Nephron progenitor cell (in vitro differentiated cells): ENCODE measurements around the gene TAP2.
"Not testable (repeated sequence)": the region's sequence is repeated elsewhere in the genome, so short reads cannot be mapped to it uniquely, and the experiment has no call there.

Source experiments
- DNase-seq: peaks from one replicate; pipeline ENCODE4 v3.0.0; 2021
- H3K27ac Mint-ChIP-seq: 2 replicates; pipeline ENCODE4 v1.8.0; 2021; ENCODE audit warnings: mild to moderate bottlenecking, moderate library complexity, mixed read lengths
- H3K27me3 Mint-ChIP-seq: 2 replicates; pipeline ENCODE4 v1.8.0; 2021; ENCODE audit warnings: mild to moderate bottlenecking, low read depth, mixed read lengths; ENCODE audit not compliant: poor library complexity
- H3K36me3 Mint-ChIP-seq: 2 replicates; pipeline ENCODE4 v1.8.0; 2021; ENCODE audit warnings: low read depth, mixed read lengths
- H3K4me1 Mint-ChIP-seq: 2 replicates; pipeline ENCODE4 v1.8.0; 2021; ENCODE audit warnings: mixed read lengths
- H3K4me3 Mint-ChIP-seq: 2 replicates; pipeline ENCODE4 v1.8.0; 2021; ENCODE audit warnings: mild to moderate bottlenecking, moderate library complexity, mixed read lengths
- H3K9me3 Mint-ChIP-seq: 2 replicates; pipeline ENCODE4 v1.8.0; 2021; ENCODE audit warnings: mild to moderate bottlenecking, moderate library complexity, mixed read lengths
- TF ChIP-seq, protein P1 (sequence below): fragments of 200-600 bp; sonication (generic); IDR thresholded peaks from 2 replicates; pipeline ENCODE4 v1.5.0; 2021; ENCODE audit warnings: antibody characterized with exemption

The TAP2 gene

GRCh38 chr6:32882879-32883250, 44.3 kb upstream of the TAP2 start:
- TF ChIP-seq, protein P1, sequence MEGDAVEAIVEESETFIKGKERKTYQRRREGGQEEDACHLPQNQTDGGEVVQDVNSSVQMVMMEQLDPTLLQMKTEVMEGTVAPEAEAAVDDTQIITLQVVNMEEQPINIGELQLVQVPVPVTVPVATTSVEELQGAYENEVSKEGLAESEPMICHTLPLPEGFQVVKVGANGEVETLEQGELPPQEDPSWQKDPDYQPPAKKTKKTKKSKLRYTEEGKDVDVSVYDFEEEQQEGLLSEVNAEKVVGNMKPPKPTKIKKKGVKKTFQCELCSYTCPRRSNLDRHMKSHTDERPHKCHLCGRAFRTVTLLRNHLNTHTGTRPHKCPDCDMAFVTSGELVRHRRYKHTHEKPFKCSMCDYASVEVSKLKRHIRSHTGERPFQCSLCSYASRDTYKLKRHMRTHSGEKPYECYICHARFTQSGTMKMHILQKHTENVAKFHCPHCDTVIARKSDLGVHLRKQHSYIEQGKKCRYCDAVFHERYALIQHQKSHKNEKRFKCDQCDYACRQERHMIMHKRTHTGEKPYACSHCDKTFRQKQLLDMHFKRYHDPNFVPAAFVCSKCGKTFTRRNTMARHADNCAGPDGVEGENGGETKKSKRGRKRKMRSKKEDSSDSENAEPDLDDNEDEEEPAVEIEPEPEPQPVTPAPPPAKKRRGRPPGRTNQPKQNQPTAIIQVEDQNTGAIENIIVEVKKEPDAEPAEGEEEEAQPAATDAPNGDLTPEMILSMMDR: no peak
- H3K9me3 Mint-ChIP-seq: peaks cover 7% of the 10 kb centered on the region
- no peaks in the 10 kb centered on the region for H3K36me3 Mint-ChIP-seq
- DNase-seq: no peak
- H3K27ac Mint-ChIP-seq: no peak overlapping the region
- H3K4me3 Mint-ChIP-seq: no peak overlapping the region
- peaks cover 29% of the 10 kb centered on the region for H3K27me3 Mint-ChIP-seq
- H3K4me1 Mint-ChIP-seq: peaks cover 14% of the 10 kb centered on the region

DNA sequence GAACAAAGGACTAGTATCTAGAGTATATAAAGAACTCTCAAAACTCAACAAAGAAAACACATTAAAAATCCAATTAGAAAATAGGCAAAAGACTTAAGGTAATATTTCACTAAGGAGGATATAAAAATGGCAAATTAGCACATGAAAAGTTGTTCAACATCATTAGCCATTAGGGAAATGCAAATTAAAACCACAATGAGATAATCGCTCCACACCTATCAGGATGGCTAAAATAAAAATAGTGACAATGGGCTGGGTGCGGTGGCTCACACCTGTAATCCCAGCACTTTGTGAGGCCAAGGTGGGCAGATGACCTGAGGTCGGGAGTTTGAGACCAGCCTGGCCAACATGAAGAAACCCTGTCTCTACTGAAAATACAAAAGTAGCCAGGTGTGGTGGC, 42.4 kb upstream of the TAP2 start:
- Mint-ChIP-seq H3K27me3 (peaks cover 28% of the 10 kb centered on the region), H3K4me1 (peaks cover 14% of the 10 kb centered on the region)
- DNase-seq, H3K36me3 Mint-ChIP-seq, H3K4me3 Mint-ChIP-seq, H3K27ac Mint-ChIP-seq, H3K9me3 Mint-ChIP-seq: not testable (repeated sequence)

DNA sequence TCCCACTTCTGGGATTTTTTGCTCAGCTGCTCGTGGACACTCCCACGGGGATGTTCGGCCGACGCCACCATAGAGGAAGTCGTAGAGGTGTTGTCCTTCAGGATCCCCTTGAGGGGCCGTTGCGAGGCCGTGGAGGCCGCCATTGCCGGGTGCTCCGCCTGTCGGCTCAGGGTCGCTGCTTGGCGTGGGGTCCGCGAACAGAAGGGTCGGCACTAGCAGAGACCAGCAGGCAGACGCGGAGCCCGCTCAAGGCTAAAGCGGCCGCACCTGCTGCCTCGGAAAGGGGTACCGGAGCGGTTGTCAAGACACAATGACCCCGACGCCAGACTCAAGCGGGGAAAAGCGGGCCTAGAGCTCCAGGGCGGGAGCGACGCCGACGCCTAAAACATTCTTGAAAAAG, 41.2 kb upstream of the TAP2 start:
- H3K4me3 Mint-ChIP-seq: no peak overlapping the region
- TF ChIP-seq, protein P1: no peak
- no peaks in the 10 kb centered on the region for H3K36me3 Mint-ChIP-seq
- no peak for DNase-seq
- no peak overlapping the region for H3K27ac Mint-ChIP-seq
- peaks cover 31% of the 10 kb centered on the region for H3K27me3 Mint-ChIP-seq
- peaks cover 14% of the 10 kb centered on the region for H3K4me1 Mint-ChIP-seq
- H3K9me3 Mint-ChIP-seq: peaks cover 9% of the 10 kb centered on the region

DNA sequence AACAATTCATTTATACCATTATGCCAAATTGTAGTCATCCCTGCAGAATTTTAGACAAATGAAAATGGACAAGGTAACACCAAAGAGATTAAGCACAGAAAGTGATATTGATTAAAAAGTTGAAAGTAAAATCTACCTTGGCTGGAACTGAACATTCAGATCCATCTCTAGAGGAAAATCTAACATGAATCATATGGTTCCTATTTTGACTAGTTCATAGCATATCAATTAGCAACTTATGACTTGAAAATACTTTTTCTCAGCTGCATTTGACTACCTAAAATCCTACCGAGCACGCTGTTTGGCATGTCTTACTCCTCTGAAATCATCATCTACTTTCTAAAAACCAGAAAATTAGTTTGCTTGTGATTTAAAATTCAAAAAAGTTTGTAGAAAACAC, 38.1 kb upstream of the TAP2 start:
- Mint-ChIP-seq H3K4me1 (no peaks in the 10 kb centered on the region), H3K36me3 (no peaks in the 10 kb centered on the region), H3K9me3 (peaks cover 18% of the 10 kb centered on the region), H3K4me3 (no peak overlapping the region), H3K27me3 (peaks cover 58% of the 10 kb centered on the region), H3K27ac (no peak overlapping the region)
- TF ChIP-seq, protein P1: no peak
- no peak for DNase-seq

- not testable (repeated sequence) for H3K36me3 Mint-ChIP-seq, H3K27ac Mint-ChIP-seq, DNase-seq, H3K4me1 Mint-ChIP-seq, H3K4me3 Mint-ChIP-seq
- H3K27me3 Mint-ChIP-seq: peaks cover 75% of the 10 kb centered on the region
- peaks cover 13% of the 10 kb centered on the region for H3K9me3 Mint-ChIP-seq
Observed at GRCh38 chr6:32873947-32874346, 35.4 kb upstream of the TAP2 start.

GRCh38 chr6:32868257-32868788, 29.8 kb upstream of the TAP2 start:
- Mint-ChIP-seq H3K36me3 (no peaks in the 10 kb centered on the region), H3K4me1 (no peaks in the 10 kb centered on the region), H3K27ac (no peak overlapping the region), H3K27me3 (peaks cover 89% of the 10 kb centered on the region), H3K4me3 (no peak overlapping the region), H3K9me3 (peaks cover 9% of the 10 kb centered on the region)
- peak; percentile 84 for DNase-seq
- TF ChIP-seq, protein P1: peak; percentile 94

DNA sequence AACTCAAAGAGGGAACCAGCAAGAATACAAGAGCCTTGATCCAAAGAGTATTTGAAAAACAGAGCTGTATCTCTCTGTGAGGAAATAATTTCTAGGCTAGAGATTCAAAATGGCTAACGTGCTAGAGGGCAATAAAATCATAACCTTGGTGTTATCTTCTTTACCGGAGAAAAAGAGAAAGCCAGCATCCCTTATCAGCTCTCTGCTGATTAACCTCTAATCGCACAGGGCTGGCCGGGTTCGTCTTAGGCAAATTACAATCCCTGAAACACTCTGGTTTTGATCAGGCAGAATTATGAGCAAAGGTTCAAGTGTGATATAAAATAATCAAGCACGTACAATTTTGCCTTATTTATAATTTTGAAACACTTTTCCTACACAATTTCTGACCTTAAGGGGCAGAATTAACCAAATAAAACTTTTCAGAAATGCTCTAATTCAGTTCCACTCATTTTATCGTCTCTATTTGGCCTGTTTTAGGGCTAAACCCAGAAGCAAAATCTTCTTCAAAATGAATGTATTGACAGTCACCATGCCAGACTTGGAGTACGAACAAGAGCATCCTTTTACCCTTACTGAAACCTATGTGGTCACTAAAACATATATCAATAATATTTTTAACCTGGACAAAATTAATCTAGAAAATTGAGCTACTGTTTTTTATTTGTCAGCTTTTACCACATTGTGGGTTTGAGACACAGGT, 29.2 kb upstream of the TAP2 start:
- peaks cover 6% of the 10 kb centered on the region for H3K9me3 Mint-ChIP-seq
- no peaks in the 10 kb centered on the region for H3K36me3 Mint-ChIP-seq
- no peaks in the 10 kb centered on the region for H3K4me1 Mint-ChIP-seq
- TF ChIP-seq, protein P1: no peak
- H3K27me3 Mint-ChIP-seq: peaks cover 88% of the 10 kb centered on the region
- no peak overlapping the region for H3K4me3 Mint-ChIP-seq
- no peak for DNase-seq
- H3K27ac Mint-ChIP-seq: no peak overlapping the region
